ENCODE data around the gene CES5A.
"Not testable (repeated sequence)": the region's sequence is repeated elsewhere in the genome, so short reads cannot be mapped to it uniquely, and the experiment has no call there.

The CES5A gene

DNA sequence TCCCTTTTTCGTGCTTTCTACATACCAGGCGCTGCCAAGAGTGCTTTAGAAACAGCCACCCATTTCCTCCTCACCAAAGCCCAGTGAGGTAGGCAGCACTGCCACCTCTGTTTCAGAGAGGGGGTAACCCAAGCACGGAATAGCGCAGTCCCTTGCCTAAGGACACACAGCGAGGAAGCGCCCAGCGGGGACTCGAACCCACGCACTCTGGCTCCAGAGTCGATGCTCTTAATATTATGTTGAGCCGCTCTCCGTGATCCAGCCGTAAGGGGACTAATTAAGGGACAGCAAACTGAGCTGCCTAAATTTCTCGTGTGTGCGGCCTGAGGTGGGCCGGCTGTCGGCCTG is 42.8 kb downstream of the CES5A start:
- Histone ChIP-seq H3K9ac (no peak overlapping the region), H3K79me2 (no peaks in the 10 kb centered on the region), H3K4me2 (ENCODE audit: low read length) (no peak overlapping the region), H3K36me3 (ENCODE audit: control insufficient read depth, insufficient read depth, low read length) (no peaks in the 10 kb centered on the region), H3K27me3 (ENCODE audit: control insufficient read depth, insufficient read depth, low read length) (no peaks in the 10 kb centered on the region), H2AFZ (no peak overlapping the region), H3K27ac (no peak overlapping the region), H3K9me3 (ENCODE audit: control insufficient read depth, low read length) (no peaks in the 10 kb centered on the region), H3K4me1 (no peaks in the 10 kb centered on the region), H3K4me3 (ENCODE audit: low read depth, low read length) (no peak overlapping the region)
- TF ChIP-seq, protein P1, sequence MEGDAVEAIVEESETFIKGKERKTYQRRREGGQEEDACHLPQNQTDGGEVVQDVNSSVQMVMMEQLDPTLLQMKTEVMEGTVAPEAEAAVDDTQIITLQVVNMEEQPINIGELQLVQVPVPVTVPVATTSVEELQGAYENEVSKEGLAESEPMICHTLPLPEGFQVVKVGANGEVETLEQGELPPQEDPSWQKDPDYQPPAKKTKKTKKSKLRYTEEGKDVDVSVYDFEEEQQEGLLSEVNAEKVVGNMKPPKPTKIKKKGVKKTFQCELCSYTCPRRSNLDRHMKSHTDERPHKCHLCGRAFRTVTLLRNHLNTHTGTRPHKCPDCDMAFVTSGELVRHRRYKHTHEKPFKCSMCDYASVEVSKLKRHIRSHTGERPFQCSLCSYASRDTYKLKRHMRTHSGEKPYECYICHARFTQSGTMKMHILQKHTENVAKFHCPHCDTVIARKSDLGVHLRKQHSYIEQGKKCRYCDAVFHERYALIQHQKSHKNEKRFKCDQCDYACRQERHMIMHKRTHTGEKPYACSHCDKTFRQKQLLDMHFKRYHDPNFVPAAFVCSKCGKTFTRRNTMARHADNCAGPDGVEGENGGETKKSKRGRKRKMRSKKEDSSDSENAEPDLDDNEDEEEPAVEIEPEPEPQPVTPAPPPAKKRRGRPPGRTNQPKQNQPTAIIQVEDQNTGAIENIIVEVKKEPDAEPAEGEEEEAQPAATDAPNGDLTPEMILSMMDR (IDR thresholded peaks at IDR 0.05), result no peak

DNA sequence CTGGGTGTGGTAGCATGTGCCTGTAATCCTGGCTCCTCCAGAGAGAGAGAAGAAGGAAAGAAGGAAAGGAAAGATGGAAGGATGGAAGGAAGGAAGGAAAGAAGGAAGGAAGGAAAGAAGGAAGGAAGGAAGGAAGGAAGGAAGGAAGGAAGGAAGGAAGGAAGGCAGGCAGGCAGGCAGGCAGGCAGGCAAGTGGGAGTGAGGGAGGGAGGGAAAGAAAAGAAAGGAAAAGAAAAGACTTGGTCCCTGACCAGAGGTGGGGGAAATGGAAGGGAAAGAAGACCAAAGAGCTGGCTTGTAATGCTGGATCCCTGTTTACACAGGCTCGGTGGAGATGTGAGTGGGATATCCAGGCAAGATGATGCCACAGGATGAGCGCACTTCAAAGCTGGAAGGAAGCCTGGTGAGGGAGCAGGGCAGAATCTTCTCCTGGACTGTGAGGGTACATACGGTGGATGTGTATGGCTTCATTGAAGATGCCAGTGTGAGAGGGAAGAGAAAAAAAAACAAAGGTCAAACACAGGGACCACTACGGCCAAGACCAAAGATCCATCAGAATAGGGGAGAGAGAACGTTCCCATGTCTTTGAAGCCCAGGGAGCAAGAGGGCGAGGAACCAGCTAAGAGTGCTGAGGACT is 44.4 kb downstream of the CES5A start:
- Histone ChIP-seq H2AFZ (no peak overlapping the region), H3K27ac (no peak overlapping the region), H3K4me1 (no peaks in the 10 kb centered on the region), H3K9me3 (ENCODE audit: control insufficient read depth, low read length) (no peaks in the 10 kb centered on the region), H3K4me3 (ENCODE audit: low read depth, low read length) (no peak overlapping the region), H3K4me2 (ENCODE audit: low read length) (no peak overlapping the region), H3K27me3 (ENCODE audit: control insufficient read depth, insufficient read depth, low read length) (no peaks in the 10 kb centered on the region), H3K36me3 (ENCODE audit: control insufficient read depth, insufficient read depth, low read length) (no peaks in the 10 kb centered on the region), H3K79me2 (no peaks in the 10 kb centered on the region), H3K9ac (no peak overlapping the region)
- TF ChIP-seq, protein P1 (IDR thresholded peaks at IDR 0.05), result no peak

DNA sequence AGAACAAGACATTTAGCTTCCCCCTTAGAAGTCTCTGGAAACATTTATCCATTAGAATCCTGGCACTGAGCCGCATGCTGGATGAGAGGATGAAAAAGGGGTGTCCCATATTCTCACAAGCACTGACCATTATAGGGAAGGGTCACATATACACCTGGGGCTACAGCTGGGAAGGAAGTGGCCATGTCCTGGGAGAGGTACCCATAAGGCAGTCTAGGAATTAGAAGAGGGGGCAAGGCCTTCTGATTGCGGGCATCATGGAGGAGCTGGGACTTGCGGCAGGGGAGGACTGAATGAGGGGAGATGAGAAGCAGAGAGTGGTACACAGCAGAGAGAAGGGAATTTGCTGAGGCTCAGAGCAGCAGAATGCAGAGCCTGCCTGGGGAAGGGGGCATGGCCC is 45.9 kb downstream of the CES5A start:
- H3K36me3 ChIP-seq (ENCODE audit: control insufficient read depth, insufficient read depth, low read length); H3K4me3 ChIP-seq (ENCODE audit: low read depth, low read length); H3K9me3 ChIP-seq (ENCODE audit: control insufficient read depth, low read length); H2AFZ ChIP-seq; H3K27ac ChIP-seq; H3K4me1 ChIP-seq; H3K27me3 ChIP-seq (ENCODE audit: control insufficient read depth, insufficient read depth, low read length); H3K4me2 ChIP-seq (ENCODE audit: low read length); H3K9ac ChIP-seq; H3K79me2 ChIP-seq: not testable (repeated sequence)

DNA sequence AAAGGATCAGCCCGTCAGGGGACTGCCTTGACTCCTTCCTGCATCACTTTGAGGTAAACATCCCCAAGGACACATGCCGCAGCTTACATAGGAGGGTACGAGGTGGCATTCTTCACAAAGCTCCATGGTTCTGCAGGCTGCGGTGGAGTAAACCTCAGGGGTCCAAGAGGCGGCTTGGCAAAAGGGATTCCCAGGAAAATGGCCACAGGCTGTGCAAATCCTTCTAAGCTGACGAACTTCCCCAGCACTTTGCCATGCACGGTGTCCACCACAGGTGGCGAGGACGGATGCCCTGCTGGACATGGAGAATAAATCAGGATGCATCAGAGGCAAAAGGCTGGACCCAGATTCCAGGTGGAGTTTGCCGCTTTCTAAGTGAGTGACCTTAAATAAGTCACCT is 46.5 kb downstream of the CES5A start:
- Histone ChIP-seq H3K9me3 (ENCODE audit: control insufficient read depth, low read length) (no peaks in the 10 kb centered on the region), H3K27ac (no peak overlapping the region), H3K36me3 (ENCODE audit: control insufficient read depth, insufficient read depth, low read length) (no peaks in the 10 kb centered on the region), H3K4me2 (ENCODE audit: low read length) (no peak overlapping the region), H3K4me3 (ENCODE audit: low read depth, low read length) (no peak overlapping the region), H3K9ac (no peak overlapping the region), H3K79me2 (no peaks in the 10 kb centered on the region), H3K27me3 (ENCODE audit: control insufficient read depth, insufficient read depth, low read length) (no peaks in the 10 kb centered on the region), H2AFZ (no peak overlapping the region), H3K4me1 (no peaks in the 10 kb centered on the region)
- TF ChIP-seq, protein P1 (IDR thresholded peaks at IDR 0.05), result no peak

DNA sequence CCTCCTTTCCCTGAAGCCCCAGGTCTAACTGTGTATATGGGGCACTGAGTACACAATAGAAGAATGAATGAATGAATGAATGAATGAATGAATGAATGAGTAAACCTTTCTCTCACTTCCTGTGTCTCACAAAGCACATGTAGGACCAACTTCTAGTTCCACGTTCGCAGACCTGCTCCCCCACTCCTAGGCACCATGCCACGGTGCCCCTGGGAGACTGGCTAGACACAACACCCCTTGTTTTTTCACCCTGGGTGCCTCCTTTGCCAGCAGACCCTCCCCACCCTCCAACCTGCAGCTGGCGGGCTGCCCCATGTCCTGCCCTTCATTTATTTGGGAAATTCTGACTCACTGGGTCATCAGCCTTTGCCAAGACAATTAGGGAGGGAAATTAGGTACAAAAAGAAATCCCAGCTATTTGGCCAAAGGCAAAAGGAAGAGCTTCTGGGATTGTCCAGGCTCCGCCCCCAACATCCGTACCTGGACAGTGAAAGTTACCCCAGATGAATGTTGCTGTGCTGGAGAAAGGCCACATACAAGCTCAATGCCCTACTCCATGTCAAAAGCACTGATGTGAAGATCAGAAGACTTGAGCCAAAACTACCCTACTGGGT is 50.0 kb downstream of the CES5A start:
- Histone ChIP-seq H3K4me3 (ENCODE audit: low read depth, low read length) (no peak overlapping the region), H3K4me2 (ENCODE audit: low read length) (no peak overlapping the region), H3K4me1 (no peaks in the 10 kb centered on the region), H2AFZ (no peak overlapping the region), H3K27me3 (ENCODE audit: control insufficient read depth, insufficient read depth, low read length) (no peaks in the 10 kb centered on the region), H3K9ac (no peak overlapping the region), H3K79me2 (no peaks in the 10 kb centered on the region), H3K27ac (no peak overlapping the region), H3K36me3 (ENCODE audit: control insufficient read depth, insufficient read depth, low read length) (no peaks in the 10 kb centered on the region), H3K9me3 (ENCODE audit: control insufficient read depth, low read length) (no peaks in the 10 kb centered on the region)
- TF ChIP-seq, protein P1 (IDR thresholded peaks at IDR 0.05), result no peak
